K562 (cell line): Measurements from ENCODE around the gene SLC39A13. TPM values are rescaled to one million over a fixed set of nuclear protein-coding genes. Genes with fewer than 3 reads are reported as not detected.
A peak's percentile ranks its signal among the peaks of the same experiment; 100 is the strongest.

Source experiments
- ATAC-seq: fragments of 200-7000 bp; cut with Tn5 transposase; 3 replicates; pipeline ENCODE4 v1.9.1; 2020; ENCODE audit warnings: moderate library complexity
- BruUV-seq: library from RNA; stranded (reverse); fragments of 400-500 nt; replicated peaks from 2 replicates; lab custom pipeline; 2021; lab: Mats Ljungman, UMichigan
- CTCF ChIA-PET: fragments of 300-600 bp; formaldehyde crosslinking; extraction: SDS; loops from one replicate; lab custom pipeline; 2021; ENCODE audit warnings: low intra/inter-chr PET ratio; lab: Yijun Ruan, JAX
- POLR2A ChIA-PET: fragments of 300-600, 350-650 bp; sonication (Branson Sonifier 250); formaldehyde crosslinking; extraction: SDS; loops from one replicate; lab custom pipeline; 2021; ENCODE audit warnings: antibody characterized with exemption, inconsistent platforms; lab: Yijun Ruan, JAX
- DNase-seq, 4 experiments: peaks; one replicate each; pipeline versions ENCODE4 v3.0.0 to v3.0.0-alpha.2; 2011 to 2018; ENCODE audit warnings: low spot score in 3 of 4, mixed read lengths in 3 of 4; ENCODE audit errors: extremely low read depth in 1 of 4
- FAIRE-seq: peaks from 2 replicates; lab custom pipeline; 2011; peaks lifted over from hg19 to GRCh38; lab: Jason Lieb, UNC
- H2AFZ ChIP-seq: 2 replicates; pipeline ENCODE4 v1.6.0; 2011; ENCODE audit warnings: low read depth, low read length, control low read depth, inconsistent platforms
- H3K27ac ChIP-seq: fragments of 200-600 bp; 3 replicates; pipeline ENCODE4 v1.8.0; 2011; ENCODE audit warnings: low read depth, mild to moderate bottlenecking, control low read depth, inconsistent platforms, low read length, moderate library complexity, mixed read lengths; ENCODE audit errors: extremely low read depth
- H3K27me3 ChIP-seq, 2 experiments: fragments of 300-600 bp in 1 of 2; 2 replicates in 1 of 2; 3 replicates in 1 of 2; pipeline versions ENCODE4 v1.6.0 to v1.8.0; 2011; ENCODE audit warnings: inconsistent platforms in 2 of 2, low read length in 2 of 2, mild to moderate bottlenecking in 1 of 2, mixed read lengths in 1 of 2, moderate library complexity in 1 of 2; ENCODE audit not compliant: control insufficient read depth in 2 of 2, insufficient read depth in 2 of 2
- H3K36me3 ChIP-seq: fragments of 300-600 bp; 3 replicates; pipeline ENCODE4 v1.8.0; 2011; ENCODE audit warnings: mild to moderate bottlenecking, low read length, inconsistent platforms; ENCODE audit not compliant: control insufficient read depth, insufficient read depth
- H3K4me1 ChIP-seq, 2 experiments: fragments of 200-600 bp in 1 of 2; replicated peaks in 1 of 2; 2 replicates in 1 of 2; 3 replicates in 1 of 2; pipeline versions ENCODE4 v1.5.1 to v1.8.0; 2011; ENCODE audit warnings: inconsistent platforms in 2 of 2, low read length in 2 of 2, mild to moderate bottlenecking in 1 of 2, mixed read lengths in 1 of 2, moderate library complexity in 1 of 2; ENCODE audit not compliant: control insufficient read depth in 2 of 2, insufficient read depth in 2 of 2
- H3K4me2 ChIP-seq: 2 replicates; pipeline ENCODE4 v1.6.1; 2011; ENCODE audit warnings: low read length, control low read depth, inconsistent platforms, mixed read lengths; ENCODE audit not compliant: insufficient read depth
- H3K4me3 ChIP-seq: fragments of 200-600 bp; sonication (generic), shearing (Covaris generic); 2 replicates; pipeline ENCODE4 v1.5.1; 2016; ENCODE audit warnings: control low read depth, inconsistent platforms
- H3K79me2 ChIP-seq: fragments of 200-600 bp; 3 replicates; pipeline ENCODE4 v1.8.0; 2011; ENCODE audit warnings: low read length, inconsistent platforms; ENCODE audit not compliant: control insufficient read depth, insufficient read depth
- H3K9ac ChIP-seq, 2 experiments: 2 replicates each; pipeline versions ENCODE4 v1.6.0 to v1.6.1; 2011; ENCODE audit warnings: low read depth in 2 of 2, low read length in 2 of 2, control low read depth in 1 of 2, inconsistent platforms in 1 of 2, mild to moderate bottlenecking in 1 of 2, mixed read lengths in 1 of 2; ENCODE audit not compliant: insufficient read depth in 1 of 2
- H3K9me1 ChIP-seq: one replicate; pipeline ENCODE4 v1.6.0; 2011; ENCODE audit warnings: inconsistent platforms, mild to moderate bottlenecking, low read length, moderate library complexity; ENCODE audit not compliant: control insufficient read depth, insufficient read depth
- H3K9me3 ChIP-seq: replicated peaks from 2 replicates; pipeline ENCODE4 v1.5.1; 2011; ENCODE audit warnings: low read depth, low read length, inconsistent platforms; ENCODE audit not compliant: control insufficient read depth, insufficient read depth
- H4K20me1 ChIP-seq: replicated peaks from 2 replicates; pipeline ENCODE4 v1.6.1; 2011; ENCODE audit warnings: low read length, inconsistent platforms, mixed read lengths; ENCODE audit not compliant: control insufficient read depth, insufficient read depth
- BRD9 ChIP-seq: fragments of 450-650 bp; IDR thresholded peaks from 2 replicates; pipeline ENCODE4 v1.6.1; 2018; ENCODE audit warnings: low read depth; ENCODE audit not compliant: partially characterized antibody
- CC2D1A ChIP-seq: fragments of 450-650 bp; IDR thresholded peaks from 2 replicates; pipeline ENCODE4 v1.6.1; 2017; ENCODE audit warnings: mild to moderate bottlenecking
- CEBPG ChIP-seq, 3 experiments: fragments of 200-800 bp in 1 of 3; sonication (Bioruptor generic) in 1 of 3; sonication (generic) in 1 of 3; formaldehyde crosslinking in 1 of 3; IDR thresholded peaks in 2 of 3; conservative IDR thresholded peaks in 1 of 3; 2 replicates each; pipeline versions ENCODE4 v1.6.1 to v1.8.0; 2016 to 2022; ENCODE audit warnings: missing compliant biosample characterization in 2 of 3, missing genetic modification characterization in 2 of 3, mild to moderate bottlenecking in 1 of 3, missing genetic modification reagents in 1 of 3
- CREM ChIP-seq: IDR thresholded peaks from 2 replicates; pipeline ENCODE4 v1.6.1; 2014; ENCODE audit warnings: antibody characterized with exemption, low read depth
- NFE2L1 ChIP-seq: fragments of 450-650 bp; IDR thresholded peaks from 2 replicates; pipeline ENCODE4 v1.6.1; 2016; ENCODE audit warnings: missing genetic modification characterization, low read depth, mild to moderate bottlenecking, missing compliant biosample characterization, moderate library complexity, borderline replicate concordance
- POLR2AphosphoS2 ChIP-seq: IDR thresholded peaks from 2 replicates; pipeline ENCODE4 v1.6.1; 2012; ENCODE audit warnings: low read length, improper control_type of control experiment
- RCOR1 ChIP-seq, 2 experiments: IDR thresholded peaks; 2 replicates each; pipeline ENCODE4 v1.6.1; 2012; ENCODE audit warnings: low read depth in 2 of 2, low read length in 2 of 2, borderline replicate concordance in 1 of 2, improper control_type of control experiment in 1 of 2
- SMAD4 ChIP-seq: fragments of 250-450 bp; sonication (Bioruptor Pico); conservative IDR thresholded peaks from 2 replicates; pipeline ENCODE4 v1.8.0; 2021; ENCODE audit warnings: inconsistent platforms, mild to moderate bottlenecking, moderate library complexity
- SOX6 ChIP-seq: fragments of 450-650 bp; IDR thresholded peaks from 2 replicates; pipeline ENCODE4 v1.6.1; 2014; ENCODE audit warnings: mild to moderate bottlenecking
- WGBS: fragments of 100-300 bp; shearing (Covaris generic); methylation state at CpG from one replicate; pipeline ENCODE4 v1.1.6; 2016; ENCODE audit warnings: low coverage, mixed read lengths; ENCODE audit not compliant: insufficient coverage; ENCODE audit errors: missing lambda C conversion rate; 5-methylcytosine and 5-hydroxymethylcytosine counted together
- in situ Hi-C: fragments of 300-500 bp; cut with MboI; formaldehyde crosslinking; loops from 4 replicates; pipeline ENCODE4 v1.15.0; 2018; ENCODE audit warnings: inconsistent platforms, mixed read lengths
- intact Hi-C: fragments of 100-400 bp; cut with micrococcal nuclease; formaldehyde crosslinking; loops from 2 replicates; pipeline ENCODE4 v1.14.2; 2022
- polyA plus RNA-seq, 8 experiments: library from polyadenylated mRNA; depleted of rRNA in 4 of 8; stranded (reverse) in 5 of 8; unstranded in 3 of 8; fragments of >200 nt; fragmentation: Nextera tagmentation in 2 of 8; fragmentation: Illumina TruSeq in 1 of 8; extraction: Ambion mirVana in 2 of 8; extraction: Trizol in 1 of 8; gene quantifications; 2 replicates each; pipeline versions ENCODE4 v1.2.1 to v1.2.3, GENCODE V29; 2011 to 2014; ENCODE audit warnings: inconsistent platforms in 1 of 8, missing spikeins in 1 of 8
- total RNA-seq, 7 experiments: library from RNA; depleted of rRNA in 6 of 7; stranded (reverse); fragments of >200 nt in 6 of 7; fragmentation: Illumina TruSeq in 2 of 7; extraction: Trizol in 2 of 7; gene quantifications; 2 replicates each; pipeline versions ENCODE4 v1.2.1 to v1.2.3, GENCODE V29; 2011 to 2021; ENCODE audit warnings: low replicate concordance in 1 of 7

Gene SLC39A13
- total and polyA plus RNA-seq, 9 of the 15 experiments (the other 6 are each of a cell fraction or from before 2014, with no cell fraction given): 0.17 to 15.9 (median 3.2) TPM

- TF ChIP-seq BRD9 (peak; percentile 58), CREM (peak; percentile 60; the same call in 1 of the 2 replicates), SMAD4 (0 out of 2 replicates have a peak, but pooled peaks have one; percentile 20), CEBPG (CRISPR knock-in tag; IDR thresholded peaks at IDR 0.05) (peak; percentile 69; the same call in 1 of the 2 replicates), CEBPG (tag; conservative IDR thresholded peaks at IDR 0.05 in 1 of 2, IDR thresholded peaks at IDR 0.05 in 1 of 2) (peak; percentile 70 to 88; a peak in 3 of 4 replicates), SOX6 (0 out of 2 replicates have a peak, but pooled peaks have one; percentile 38), RCOR1 (IDR thresholded peaks at IDR 0.05; ENCODE audit: borderline replicate concordance in 1 of 2, low read depth in 2 of 2, low read length in 2 of 2) (peak in 1 of 2 experiments; percentile 52; a peak in 1 of 4 replicates), CC2D1A (peak; percentile 56)
- TF ChIP-seq, all 486 proteins: peak for 38; not testable (repeated sequence) for 448
Observed at GRCh38 chr11:47454258-47454671, 45.9 kb downstream of the SLC39A13 start (continued).

DNA sequence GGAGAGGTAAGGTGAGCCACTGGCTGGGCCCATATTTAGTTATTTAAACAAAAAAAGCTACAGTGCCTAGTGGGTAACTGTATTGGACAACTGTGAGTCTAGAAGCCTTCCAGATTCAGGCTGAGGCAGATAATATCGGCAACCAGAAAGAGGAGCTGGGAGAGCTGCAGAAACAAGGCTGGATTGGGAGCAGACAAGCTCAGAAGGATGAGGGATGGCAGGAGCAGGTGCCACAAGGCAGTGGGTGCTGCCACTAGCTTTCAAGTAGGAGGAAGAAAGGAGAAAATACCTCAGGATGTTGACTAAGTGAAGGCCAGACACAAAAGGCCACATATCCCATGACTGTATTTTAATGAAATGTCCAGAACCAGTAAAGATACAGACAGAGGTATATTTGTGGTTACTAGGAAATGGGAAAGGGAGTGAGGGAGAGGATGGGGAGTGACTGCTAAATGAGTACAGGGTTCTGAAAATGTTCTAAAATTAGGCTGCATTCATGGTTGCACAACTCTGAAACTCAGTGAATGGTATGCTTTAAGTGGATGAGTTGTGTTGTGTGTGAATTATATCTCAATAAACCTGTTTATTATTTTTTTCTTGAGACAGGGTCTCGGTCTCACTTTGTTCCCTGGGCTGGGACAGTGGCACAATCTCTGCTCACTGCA, 52.3 kb downstream of the SLC39A13 start:
- no peaks in the 10 kb centered on the region for H3K9me3 ChIP-seq
- H3K4me1 ChIP-seq: no peaks in the 10 kb centered on the region; a peak in 1 of 5 replicates
- FAIRE-seq (no peak), ATAC-seq (no peak), DNase-seq (no peak)
- peaks cover 31% of the 10 kb centered on the region for H3K36me3 ChIP-seq
- ChIA-PET CTCF (no interaction called here), POLR2A (interaction anchor here (0.9 kb wide), 1 partner anchor 12 kb away, joined by 3 read pairs; the partner anchor contains the start of gene RAPSN)
- H3K9ac ChIP-seq: peak overlapping the region in 1 of 2 experiments; percentile 60; a peak in 1 of 4 replicates
- no peaks in the 10 kb centered on the region for H3K79me2 ChIP-seq
- in situ Hi-C loops: no loop called here
- BruUV-seq: TSS peak; percentile 16
- TF ChIP-seq POLR2AphosphoS2 (peak; percentile 42; the same call in 1 of the 2 replicates), NFE2L1 (tag) (no peak)
- H2AFZ ChIP-seq: no peak overlapping the region
- no peaks in the 10 kb centered on the region for H3K9me1 ChIP-seq
- no peak overlapping the region for H3K4me2 ChIP-seq
- WGBS: 83% methylated on average over 2 of the region's 2 CpGs
- H3K4me3 ChIP-seq: no peak overlapping the region
- intact Hi-C loops: no loop called here
- no peak overlapping the region; the same call in 2 of the 3 replicates for H3K27ac ChIP-seq
- no peaks in the 10 kb centered on the region; a peak in 1 of 5 replicates for H3K27me3 ChIP-seq
- no peaks in the 10 kb centered on the region for H4K20me1 ChIP-seq
